ENCODE measurements around the gene NANOGP8.

The NANOGP8 gene

DNA sequence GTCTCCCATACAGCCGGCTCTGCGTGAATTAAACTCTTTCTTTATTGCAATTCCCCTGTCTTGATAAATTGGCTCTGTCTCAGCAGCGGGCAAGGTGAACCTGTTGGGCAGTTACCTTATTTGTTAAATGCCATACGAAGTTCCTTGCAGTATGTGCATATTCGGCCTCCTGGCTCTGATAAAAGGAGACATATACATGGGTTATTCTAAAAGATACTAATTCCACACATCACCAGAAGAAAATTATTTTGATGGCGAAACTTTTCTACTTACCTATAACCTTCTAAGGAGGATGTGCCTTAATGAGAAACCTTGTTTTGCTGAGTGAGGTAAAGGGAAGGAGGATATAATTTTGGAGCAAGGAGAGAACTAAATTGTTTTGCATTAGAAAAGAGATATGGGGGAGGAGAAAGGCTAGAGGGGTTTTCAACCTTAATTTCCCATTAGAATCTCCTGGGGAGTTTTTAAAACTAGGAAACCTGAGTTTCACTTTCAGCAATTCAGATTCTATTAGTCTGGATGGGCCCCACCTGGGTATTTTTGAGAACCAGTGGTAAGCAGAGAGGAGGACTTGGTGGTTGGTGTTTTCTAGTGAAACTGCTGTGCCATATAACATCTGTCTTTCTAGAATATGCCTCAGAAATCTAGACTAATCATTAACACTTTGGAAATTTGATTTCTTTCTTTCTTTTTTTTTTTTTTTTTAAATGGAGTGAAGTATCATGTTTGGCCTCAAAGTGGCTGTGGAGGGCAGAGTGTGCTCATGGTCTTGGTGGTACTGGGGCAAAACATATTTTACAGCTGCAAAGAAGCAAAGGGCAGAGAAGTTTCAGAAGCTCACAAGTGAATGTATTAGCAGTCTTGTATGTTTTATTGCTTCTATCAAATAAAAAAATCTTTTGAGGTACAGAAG, 23.0 kb downstream of the NANOGP8 start:
- FAIRE-seq (no peak), DNase-seq (ENCODE audit: insufficient read length, low spot score) (no peak)
- TF ChIP-seq POLR2A (IDR thresholded peaks at IDR 0.05; ENCODE audit: low read depth, low read length) (no peak), TAF1 (IDR thresholded peaks at IDR 0.05; ENCODE audit: low read depth, low read length) (no peak), POU2F2 (IDR thresholded peaks at IDR 0.05; ENCODE audit: low read depth, low read length) (no peak), PAX5 (IDR thresholded peaks at IDR 0.05; ENCODE audit: insufficient read depth, low read length, severe bottlenecking) (no peak), SPI1 (IDR thresholded peaks at IDR 0.05; ENCODE audit: low read depth, low read length) (no peak), POLR2AphosphoS5 (IDR thresholded peaks at IDR 0.05; ENCODE audit: low read depth, low read length) (no peak)

DNA sequence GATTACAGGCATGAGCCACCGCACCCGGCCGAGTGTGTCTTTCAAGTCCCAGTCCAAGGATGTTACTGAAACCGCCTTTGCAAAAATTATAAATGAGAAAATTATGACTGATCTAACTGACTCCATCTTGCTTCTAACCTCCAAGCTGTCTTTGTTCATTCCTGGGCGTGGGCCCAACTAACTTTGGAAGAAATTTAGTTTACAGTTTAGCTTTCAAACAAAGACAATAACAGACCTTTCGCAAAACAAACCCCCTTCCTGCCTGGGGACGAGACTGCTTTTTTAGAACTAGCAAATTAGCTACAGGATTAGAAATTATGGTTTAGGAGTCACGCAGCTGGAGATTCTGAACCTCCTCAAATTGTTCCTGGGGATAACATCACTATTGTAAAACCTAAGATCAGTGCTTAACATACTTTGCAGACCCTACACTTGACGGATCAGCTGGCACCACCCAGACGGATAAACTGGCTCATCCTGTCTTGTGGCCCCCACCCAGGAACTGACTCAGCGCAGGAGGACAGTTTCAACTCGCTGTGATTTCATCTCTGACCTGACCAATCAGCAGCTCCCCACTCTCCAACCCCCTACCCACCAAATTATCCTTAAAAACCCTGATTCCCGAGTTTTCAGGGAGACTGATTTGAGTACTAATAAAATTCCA, 23.8 kb downstream of the NANOGP8 start:
- no peak for FAIRE-seq
- no peak for DNase-seq (ENCODE audit: insufficient read length, low spot score)
- TF ChIP-seq SPI1 (IDR thresholded peaks at IDR 0.05; ENCODE audit: low read depth, low read length) = no peak
- no peak for TF ChIP-seq POLR2AphosphoS5 (IDR thresholded peaks at IDR 0.05; ENCODE audit: low read depth, low read length)
- TF ChIP-seq PAX5 (IDR thresholded peaks at IDR 0.05; ENCODE audit: insufficient read depth, low read length, severe bottlenecking) = no peak
- TF ChIP-seq TAF1 (IDR thresholded peaks at IDR 0.05; ENCODE audit: low read depth, low read length) = no peak
- TF ChIP-seq POU2F2 (IDR thresholded peaks at IDR 0.05; ENCODE audit: low read depth, low read length) = no peak
- TF ChIP-seq POLR2A (IDR thresholded peaks at IDR 0.05; ENCODE audit: low read depth, low read length) = no peak

DNA sequence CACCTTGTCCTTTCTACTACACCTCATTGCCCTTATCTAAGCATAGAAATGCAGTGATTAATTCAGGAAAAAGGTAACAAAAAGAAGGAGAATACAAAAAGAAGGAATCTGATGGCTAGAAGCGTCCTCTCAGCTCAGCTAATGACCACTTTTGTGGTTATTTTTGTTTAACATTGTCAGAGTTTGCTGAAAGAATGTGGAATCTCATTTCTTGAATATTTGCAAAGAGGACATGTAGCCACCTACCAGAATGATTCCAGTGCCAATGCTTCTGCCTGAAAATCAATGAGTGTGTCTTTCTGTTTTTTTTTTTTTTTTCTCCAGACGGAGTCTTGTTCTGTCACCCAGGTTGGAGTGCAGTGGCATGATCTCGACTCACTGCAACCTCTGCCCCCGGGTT, 24.5 kb downstream of the NANOGP8 start:
- TF ChIP-seq POLR2A (IDR thresholded peaks at IDR 0.05; ENCODE audit: low read depth, low read length) (no peak), POLR2AphosphoS5 (IDR thresholded peaks at IDR 0.05; ENCODE audit: low read depth, low read length) (no peak), TAF1 (IDR thresholded peaks at IDR 0.05; ENCODE audit: low read depth, low read length) (no peak), POU2F2 (IDR thresholded peaks at IDR 0.05; ENCODE audit: low read depth, low read length) (no peak), PAX5 (IDR thresholded peaks at IDR 0.05; ENCODE audit: insufficient read depth, low read length, severe bottlenecking) (no peak), SPI1 (IDR thresholded peaks at IDR 0.05; ENCODE audit: low read depth, low read length) (no peak)
- FAIRE-seq = no peak
- DNase-seq (ENCODE audit: insufficient read length, low spot score) = no peak

DNA sequence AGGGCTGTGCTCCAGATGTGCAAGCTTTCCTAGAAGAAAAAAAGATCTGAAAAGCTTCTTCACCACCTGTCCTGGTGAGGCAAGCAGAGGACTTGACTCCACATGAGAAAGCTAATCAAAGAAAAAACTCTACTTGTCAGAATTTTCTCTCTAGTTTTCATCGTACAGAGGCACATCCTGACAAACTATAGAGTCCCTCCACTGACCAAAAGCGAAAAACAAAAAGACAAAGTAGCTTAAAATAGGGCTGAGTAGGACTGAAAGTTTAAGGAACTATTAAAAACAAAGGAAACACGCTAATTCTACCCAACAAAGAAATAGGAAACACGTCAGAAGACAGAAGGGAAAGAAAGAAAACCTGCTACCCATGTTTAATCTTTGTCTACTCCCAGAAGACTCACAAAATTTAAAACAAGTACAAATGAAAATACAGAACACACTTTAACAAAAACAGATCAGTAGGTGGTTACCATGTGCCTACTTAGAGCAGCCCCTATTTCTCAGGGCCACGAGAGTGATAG, 26.5 kb downstream of the NANOGP8 start:
- DNase-seq (ENCODE audit: insufficient read length, low spot score) = no peak
- TF ChIP-seq POLR2A (IDR thresholded peaks at IDR 0.05; ENCODE audit: low read depth, low read length) (no peak), POLR2AphosphoS5 (IDR thresholded peaks at IDR 0.05; ENCODE audit: low read depth, low read length) (no peak), POU2F2 (IDR thresholded peaks at IDR 0.05; ENCODE audit: low read depth, low read length) (no peak), TAF1 (IDR thresholded peaks at IDR 0.05; ENCODE audit: low read depth, low read length) (no peak), PAX5 (IDR thresholded peaks at IDR 0.05; ENCODE audit: insufficient read depth, low read length, severe bottlenecking) (no peak), SPI1 (IDR thresholded peaks at IDR 0.05; ENCODE audit: low read depth, low read length) (no peak)
- FAIRE-seq = peak; percentile 20

DNA sequence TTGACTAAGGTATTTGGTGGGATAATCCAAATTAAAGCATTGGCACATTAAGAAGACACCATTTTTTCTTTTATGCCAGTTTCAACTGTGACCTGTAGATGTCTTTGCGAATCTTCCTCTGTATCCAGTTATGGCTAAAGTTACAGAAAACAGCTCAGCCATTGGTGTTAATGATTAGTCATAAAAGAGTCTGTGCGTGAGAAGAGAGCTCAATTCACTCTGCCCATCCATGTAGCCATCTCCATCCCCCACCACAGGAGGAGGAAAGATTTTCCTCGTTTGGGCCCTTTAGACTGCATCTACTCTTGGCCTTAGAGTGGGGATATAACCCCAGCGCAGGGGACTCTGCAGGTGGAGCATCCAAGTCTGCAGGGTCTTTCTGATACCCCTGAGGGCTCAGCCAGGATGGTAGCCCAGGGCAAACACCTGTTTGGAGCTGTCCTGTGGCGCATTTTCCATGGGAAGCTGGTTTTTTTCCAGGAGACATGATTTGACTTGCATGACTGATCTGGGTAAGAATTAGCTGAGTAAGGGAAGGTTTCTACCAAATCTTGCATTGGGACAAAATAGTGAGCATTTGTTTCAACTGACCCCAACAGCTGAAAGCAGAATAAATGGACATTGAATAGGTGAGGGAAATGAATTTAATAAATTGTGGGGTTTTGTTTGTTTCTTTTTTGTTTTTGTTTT, 29.5 kb downstream of the NANOGP8 start:
- DNase-seq (ENCODE audit: insufficient read length, low spot score) = no peak
- TF ChIP-seq SPI1 (IDR thresholded peaks at IDR 0.05; ENCODE audit: low read depth, low read length) (no peak), POLR2A (IDR thresholded peaks at IDR 0.05; ENCODE audit: low read depth, low read length) (no peak), POU2F2 (IDR thresholded peaks at IDR 0.05; ENCODE audit: low read depth, low read length) (no peak), TAF1 (IDR thresholded peaks at IDR 0.05; ENCODE audit: low read depth, low read length) (no peak), POLR2AphosphoS5 (IDR thresholded peaks at IDR 0.05; ENCODE audit: low read depth, low read length) (no peak), PAX5 (IDR thresholded peaks at IDR 0.05; ENCODE audit: insufficient read depth, low read length, severe bottlenecking) (no peak)
- no peak for FAIRE-seq

DNA sequence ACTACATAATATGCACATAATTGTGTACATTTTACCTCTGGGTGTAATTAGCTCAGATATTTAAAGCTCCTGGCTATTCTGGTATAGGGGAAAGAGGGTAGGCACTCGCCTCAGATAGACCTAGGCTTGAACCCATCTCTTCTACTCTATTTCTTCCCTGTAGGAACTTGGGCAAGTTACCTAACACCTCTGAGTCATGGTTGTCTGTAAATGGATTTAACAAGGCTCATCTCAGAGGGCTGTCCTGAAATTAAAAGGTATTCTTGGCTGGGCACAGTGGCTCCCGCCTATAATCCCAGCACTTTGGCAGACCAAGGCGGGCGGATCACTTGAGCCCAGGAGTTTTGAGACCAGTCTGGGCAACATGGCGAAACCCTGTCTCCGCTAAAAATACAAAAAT, 30.7 kb downstream of the NANOGP8 start:
- FAIRE-seq = no peak
- TF ChIP-seq TAF1 (IDR thresholded peaks at IDR 0.05; ENCODE audit: low read depth, low read length) (no peak), PAX5 (IDR thresholded peaks at IDR 0.05; ENCODE audit: insufficient read depth, low read length, severe bottlenecking) (no peak), POLR2AphosphoS5 (IDR thresholded peaks at IDR 0.05; ENCODE audit: low read depth, low read length) (no peak), POLR2A (IDR thresholded peaks at IDR 0.05; ENCODE audit: low read depth, low read length) (no peak), SPI1 (IDR thresholded peaks at IDR 0.05; ENCODE audit: low read depth, low read length) (no peak), POU2F2 (IDR thresholded peaks at IDR 0.05; ENCODE audit: low read depth, low read length) (no peak)
- no peak for DNase-seq (ENCODE audit: insufficient read length, low spot score)

DNA sequence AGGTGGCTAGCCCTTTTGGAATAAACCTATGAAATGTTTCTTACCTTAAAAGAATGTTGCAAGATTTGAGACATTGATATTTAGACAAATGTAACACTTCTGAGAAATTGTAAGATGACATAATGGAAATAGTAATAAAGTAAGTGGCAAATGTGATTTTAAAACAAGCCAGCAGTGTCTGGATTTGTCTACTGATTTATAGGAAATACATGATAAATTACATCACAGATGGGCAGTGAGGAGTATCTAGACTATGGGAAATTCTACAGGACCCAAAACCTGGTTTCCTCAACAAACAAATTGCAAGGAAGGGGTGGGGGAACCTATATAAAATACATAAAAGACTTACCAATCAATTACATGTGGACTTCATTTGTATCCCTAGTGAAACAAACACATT, 37.1 kb downstream of the NANOGP8 start:
- DNase-seq (ENCODE audit: insufficient read length, low spot score) (no peak), FAIRE-seq (no peak)
- TF ChIP-seq POU2F2 (IDR thresholded peaks at IDR 0.05; ENCODE audit: low read depth, low read length) = no peak
- no peak for TF ChIP-seq TAF1 (IDR thresholded peaks at IDR 0.05; ENCODE audit: low read depth, low read length)

DNA sequence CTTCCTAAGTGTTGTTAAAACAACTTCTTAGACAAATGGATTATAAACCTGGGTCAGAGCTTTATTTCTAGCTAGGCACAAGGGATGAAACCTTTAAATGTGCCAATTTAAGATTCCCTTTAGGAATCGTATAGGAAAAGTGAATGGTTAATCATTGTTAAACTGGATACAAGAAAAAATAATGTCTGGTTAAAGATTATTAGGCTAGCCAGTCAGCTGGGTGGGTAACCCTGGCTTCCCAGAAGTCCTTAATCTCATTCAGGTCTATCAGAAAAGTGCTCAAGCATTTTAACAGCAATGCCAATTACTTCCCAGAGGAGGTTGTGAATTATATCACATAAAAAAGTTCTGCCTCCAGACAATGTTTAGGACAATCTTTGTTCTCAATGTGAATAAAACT, 37.6 kb downstream of the NANOGP8 start:
- TF ChIP-seq SPI1 (IDR thresholded peaks at IDR 0.05; ENCODE audit: low read depth, low read length) (no peak), POLR2AphosphoS5 (IDR thresholded peaks at IDR 0.05; ENCODE audit: low read depth, low read length) (no peak)
- no peak for FAIRE-seq
- DNase-seq (ENCODE audit: insufficient read length, low spot score) = no peak

DNA sequence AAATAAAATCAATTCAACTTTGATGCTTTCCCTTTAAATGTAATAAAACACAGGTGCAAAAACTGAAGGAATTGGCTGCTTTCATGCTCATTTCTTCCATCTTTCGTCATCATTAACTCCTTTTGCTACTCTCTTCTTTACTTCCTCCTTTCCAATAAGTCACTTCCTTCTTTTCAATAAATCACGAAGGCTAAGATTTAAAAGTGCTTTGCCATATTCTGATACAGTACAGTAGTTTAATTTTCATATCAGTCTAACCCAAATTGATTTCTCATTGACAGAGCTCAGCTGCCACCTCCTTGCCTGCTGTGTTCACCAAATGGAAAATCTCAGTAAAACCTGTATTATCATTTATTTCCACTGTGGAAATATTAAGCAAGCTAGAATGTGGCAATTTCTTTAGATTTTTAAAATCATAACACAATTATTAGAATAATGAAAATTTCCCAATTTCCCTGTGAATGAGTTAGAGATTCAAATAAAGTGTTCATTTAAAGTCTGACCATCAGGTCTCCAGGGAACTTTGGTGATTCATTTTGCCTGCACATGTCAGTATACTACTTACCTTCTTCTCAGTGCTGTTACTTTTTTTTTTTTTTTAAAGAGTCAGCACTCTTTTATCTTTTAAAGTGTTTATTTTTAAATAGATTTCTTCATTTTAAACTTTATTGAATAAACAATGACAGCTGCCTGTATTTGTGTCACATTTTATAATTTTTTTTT, 41.6 kb downstream of the NANOGP8 start:
- DNase-seq (ENCODE audit: insufficient read length, low spot score) (no peak), FAIRE-seq (no peak)
- TF ChIP-seq PAX5 (IDR thresholded peaks at IDR 0.05; ENCODE audit: insufficient read depth, low read length, severe bottlenecking) (no peak), SPI1 (IDR thresholded peaks at IDR 0.05; ENCODE audit: low read depth, low read length) (peak; percentile 43; the same call in 1 of the 2 replicates)

Measured in GM12891 (cell line).